H9 (cell line): Measurements from ENCODE around the gene DNAJB6. TPM values are rescaled to one million over a fixed set of nuclear protein-coding genes. Genes with fewer than 3 reads are reported as not detected.

Experiments
- DNase-seq: peaks from one replicate; pipeline ENCODE4 v3.0.0-alpha.2; 2017
- H2AFZ ChIP-seq: one replicate; pipeline ENCODE4 v1.6.1; 2013; ENCODE audit warnings: mild to moderate bottlenecking, low read length, control low read depth, moderate library complexity
- H2AK5ac ChIP-seq: 2 replicates; pipeline ENCODE4 v1.6.1; 2013; ENCODE audit warnings: low read length, control low read depth, mixed read lengths; ENCODE audit not compliant: insufficient read length
- H2BK120ac ChIP-seq: one replicate; pipeline ENCODE4 v1.6.1; 2013; ENCODE audit warnings: low read depth, mild to moderate bottlenecking, low read length, control low read depth, inconsistent platforms; ENCODE audit not compliant: poor library complexity, severe bottlenecking
- H2BK12ac ChIP-seq: 2 replicates; pipeline ENCODE4 v1.6.1; 2013; ENCODE audit warnings: low read length, control low read depth, mixed read lengths, low read depth; ENCODE audit not compliant: insufficient read length
- H2BK15ac ChIP-seq: 2 replicates; pipeline ENCODE4 v1.6.1; 2013; ENCODE audit warnings: low read depth, low read length, control low read depth
- H2BK20ac ChIP-seq: one replicate; pipeline ENCODE4 v1.6.1; 2013; ENCODE audit warnings: low read depth, mild to moderate bottlenecking, low read length, control low read depth, inconsistent platforms; ENCODE audit not compliant: poor library complexity, severe bottlenecking
- H2BK5ac ChIP-seq: 2 replicates; pipeline ENCODE4 v1.6.1; 2013; ENCODE audit warnings: low read length, control low read depth, mixed read lengths; ENCODE audit not compliant: insufficient read length
- H3K14ac ChIP-seq: 2 replicates; pipeline ENCODE4 v1.6.1; 2013; ENCODE audit warnings: low read length, control low read depth; ENCODE audit not compliant: insufficient read depth
- H3K18ac ChIP-seq: 2 replicates; pipeline ENCODE4 v1.6.1; 2013; ENCODE audit warnings: low read depth, mild to moderate bottlenecking, mixed read lengths, low read length, control low read depth; ENCODE audit not compliant: insufficient read length
- H3K23ac ChIP-seq: 2 replicates; pipeline ENCODE4 v1.6.1; 2013; ENCODE audit warnings: low read length, control low read depth, mixed read lengths, low read depth; ENCODE audit not compliant: insufficient read length
- H3K23me2 ChIP-seq: 2 replicates; pipeline ENCODE4 v1.6.1; 2013; ENCODE audit warnings: low read depth, mild to moderate bottlenecking, mixed read lengths, low read length, control low read depth; ENCODE audit not compliant: insufficient read length, poor library complexity, severe bottlenecking
- H3K27ac ChIP-seq: 2 replicates; pipeline ENCODE4 v1.5.1; 2013; ENCODE audit warnings: low read length, control low read depth, mixed read lengths, low read depth; ENCODE audit not compliant: insufficient read length
- H3K27me3 ChIP-seq: 2 replicates; pipeline ENCODE4 v1.6.1; 2013; ENCODE audit warnings: low read length, control low read depth, inconsistent platforms; ENCODE audit not compliant: insufficient read depth
- H3K4ac ChIP-seq: 2 replicates; pipeline ENCODE4 v1.6.1; 2013; ENCODE audit warnings: low read depth, mild to moderate bottlenecking, control low read depth, inconsistent platforms, low read length, moderate library complexity
- H3K4me1 ChIP-seq: 2 replicates; pipeline ENCODE4 v1.6.1; 2013; ENCODE audit warnings: low read length, control low read depth, inconsistent platforms; ENCODE audit not compliant: insufficient read depth
- H3K4me2 ChIP-seq: 2 replicates; pipeline ENCODE4 v1.6.1; 2013; ENCODE audit warnings: low read length, control low read depth, mixed read lengths; ENCODE audit not compliant: insufficient read length, insufficient read depth
- H3K56ac ChIP-seq: 2 replicates; pipeline ENCODE4 v1.6.1; 2013; ENCODE audit warnings: low read depth, mild to moderate bottlenecking, mixed read lengths, low read length, control low read depth; ENCODE audit not compliant: insufficient read length
- H3K79me1 ChIP-seq: 2 replicates; pipeline ENCODE4 v1.6.1; 2013; ENCODE audit warnings: low read depth, mild to moderate bottlenecking, moderate library complexity, low read length, control low read depth, inconsistent platforms; ENCODE audit not compliant: insufficient read depth, poor library complexity, severe bottlenecking
- H3K79me2 ChIP-seq: 2 replicates; pipeline ENCODE4 v1.6.1; 2013; ENCODE audit warnings: low read length, control low read depth, inconsistent platforms; ENCODE audit not compliant: insufficient read depth
- H3K9ac ChIP-seq: 2 replicates; pipeline ENCODE4 v1.6.1; 2013; ENCODE audit warnings: low read length, control low read depth, mixed read lengths; ENCODE audit not compliant: insufficient read length; ENCODE audit errors: extremely low read depth
- H3K9me3 ChIP-seq: one replicate; pipeline ENCODE4 v1.6.1; 2013; ENCODE audit warnings: low read depth, low read length, inconsistent platforms; ENCODE audit not compliant: control insufficient read depth
- H3T11ph ChIP-seq: one replicate; pipeline ENCODE4 v1.6.1; 2013; ENCODE audit warnings: mild to moderate bottlenecking, low read length, control low read depth, inconsistent platforms
- H4K20me1 ChIP-seq: one replicate; pipeline ENCODE4 v1.6.1; 2013; ENCODE audit not compliant: control insufficient read depth, insufficient read length, insufficient read depth
- H4K5ac ChIP-seq: 2 replicates; pipeline ENCODE4 v1.6.1; 2013; ENCODE audit warnings: low read depth, mild to moderate bottlenecking, mixed read lengths, low read length, control low read depth; ENCODE audit not compliant: insufficient read length
- H4K8ac ChIP-seq: replicated peaks from 2 replicates; pipeline ENCODE4 v1.6.1; 2013; ENCODE audit warnings: low read length, control low read depth, mixed read lengths, low read depth; ENCODE audit not compliant: insufficient read length
- H4K91ac ChIP-seq: 2 replicates; pipeline ENCODE4 v1.6.1; 2013; ENCODE audit warnings: low read depth, mild to moderate bottlenecking, moderate library complexity, mixed read lengths, low read length, control low read depth; ENCODE audit not compliant: insufficient read length
- H3K27ac Mint-ChIP-seq, 3 experiments: 2 replicates in 2 of 3; 3 replicates in 1 of 3; pipeline ENCODE4 v1.8.0; 2020 to 2021; ENCODE audit warnings: mixed read lengths in 3 of 3, mild to moderate bottlenecking in 1 of 3, moderate library complexity in 1 of 3
- H3K27me3 Mint-ChIP-seq: 2 replicates; pipeline ENCODE4 v1.8.0; 2021; ENCODE audit warnings: low read depth, mild to moderate bottlenecking, moderate library complexity, mixed read lengths
- H3K36me3 Mint-ChIP-seq, 3 experiments: 2 replicates in 2 of 3; 3 replicates in 1 of 3; pipeline ENCODE4 v1.8.0; 2020 to 2021; ENCODE audit warnings: low read depth in 3 of 3, mixed read lengths in 3 of 3; ENCODE audit not compliant: insufficient read depth in 1 of 3
- H3K4me1 Mint-ChIP-seq, 2 experiments: 2 replicates each; pipeline ENCODE4 v1.8.0; 2020; ENCODE audit warnings: mixed read lengths in 2 of 2
- H3K4me3 Mint-ChIP-seq, 2 experiments: 2 replicates in 1 of 2; 3 replicates in 1 of 2; pipeline ENCODE4 v1.8.0; 2020 to 2021; ENCODE audit warnings: mild to moderate bottlenecking in 2 of 2, mixed read lengths in 2 of 2, moderate library complexity in 1 of 2
- H3K9me3 Mint-ChIP-seq, 2 experiments: 2 replicates in 1 of 2; 3 replicates in 1 of 2; pipeline ENCODE4 v1.8.0; 2020; ENCODE audit warnings: mild to moderate bottlenecking in 2 of 2, mixed read lengths in 2 of 2, moderate library complexity in 1 of 2
- WGBS: extraction: QIAGEN DNeasy Blood & Tissue Kit; methylation state at CpG from one replicate; pipeline ENCODE4 v1.1.7; 2013; ENCODE audit warnings: missing lambda C conversion rate, low lambda C conversion rate, mixed read lengths; ENCODE audit not compliant: insufficient read length; ENCODE audit errors: extremely low coverage; 5-methylcytosine and 5-hydroxymethylcytosine counted together
- total RNA-seq: library from RNA; stranded (reverse); gene quantifications from 2 replicates; pipeline ENCODE4 v1.2.1, GENCODE V29; 2021
- TF ChIP-seq, protein P1 (sequence below): fragments of 200-600 bp; sonication (generic); conservative IDR thresholded peaks from 3 replicates; pipeline ENCODE4 v1.8.0; 2021; ENCODE audit warnings: antibody characterized with exemption, mild to moderate bottlenecking

Gene DNAJB6
- total RNA-seq, 1 experiment from 2014 or later: 215 TPM

DNA sequence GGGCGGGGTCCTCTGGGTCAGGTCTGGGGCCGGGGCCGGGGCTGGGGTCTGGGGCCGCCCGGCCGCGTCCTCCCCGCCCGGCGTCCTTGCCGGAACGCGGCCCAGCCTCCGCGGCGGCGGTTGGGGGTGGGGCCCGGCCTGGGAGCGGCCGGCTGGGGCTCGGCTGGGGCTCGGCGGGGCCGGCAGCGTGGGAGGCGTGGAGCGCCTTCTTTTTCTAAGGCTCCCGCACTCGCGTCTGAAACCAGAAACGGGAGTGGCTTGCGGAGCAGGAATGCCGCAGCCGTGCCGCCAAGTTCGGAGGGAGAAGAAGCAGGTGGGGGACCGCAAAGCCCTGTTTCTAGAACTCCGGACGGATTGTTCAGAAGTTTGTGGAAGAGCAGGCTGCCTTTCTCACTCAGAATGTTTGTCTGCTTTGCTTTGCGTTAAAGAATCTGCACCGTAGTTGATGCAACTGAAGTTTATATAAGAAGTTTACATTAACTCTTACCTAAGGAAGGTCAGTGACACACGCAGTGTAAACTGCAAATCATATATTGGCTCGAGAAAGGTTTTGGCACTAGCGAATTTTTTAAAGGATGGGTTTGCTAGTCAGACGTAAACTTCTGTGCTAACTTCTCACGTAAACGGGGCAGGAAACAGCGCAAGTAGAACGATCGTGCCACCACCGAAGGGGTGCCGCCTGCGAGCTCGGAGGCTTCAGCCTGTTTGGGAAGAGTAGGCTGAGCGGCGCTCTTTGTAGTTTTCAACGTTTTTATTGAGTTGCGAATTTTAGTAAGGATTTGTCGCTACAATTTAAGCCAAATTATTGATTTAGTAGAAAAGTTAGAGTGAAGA is 729 bp downstream of the DNAJB6 start:
- no peak overlapping the region for H4K91ac ChIP-seq
- H3T11ph ChIP-seq: no peak overlapping the region
- no peak overlapping the region for H2AK5ac ChIP-seq
- no peak overlapping the region for H3K4ac ChIP-seq
- H3K4me3 Mint-ChIP-seq: peak overlapping the region; percentile 77 to 86
- H3K56ac ChIP-seq: no peak overlapping the region
- peaks cover 33 to 52% of the 10 kb centered on the region in 2 experiments for H3K4me1 Mint-ChIP-seq
- H3K14ac ChIP-seq: peak overlapping the region; percentile 41; the same call in 1 of the 2 replicates
- peaks cover 16 to 27% (median 17%) of the 10 kb centered on the region in 3 experiments for H3K36me3 Mint-ChIP-seq
- H3K27ac Mint-ChIP-seq: peak overlapping the region; percentile 57 to 92 (median 66)
- H4K20me1 ChIP-seq: no peaks in the 10 kb centered on the region
- no peak overlapping the region for H2BK12ac ChIP-seq
- no peaks in the 10 kb centered on the region for H3K79me1 ChIP-seq
- H3K4me1 ChIP-seq: no peaks in the 10 kb centered on the region; the same call in 1 of the 2 replicates
- peak overlapping the region; percentile 97 for H3K9ac ChIP-seq
- H3K23ac ChIP-seq: no peak overlapping the region
- H3K18ac ChIP-seq: peak overlapping the region; percentile 2
- H3K79me2 ChIP-seq: peaks cover 46% of the 10 kb centered on the region
- H4K5ac ChIP-seq: no peak overlapping the region
- peaks cover 11% of the 10 kb centered on the region for H3K23me2 ChIP-seq
- no peak overlapping the region for H2BK5ac ChIP-seq
- H3K4me2 ChIP-seq: peak overlapping the region; percentile 59
- H2BK120ac ChIP-seq: no peak overlapping the region
- no CpG with 5 or more reads among the region's 59 CpGs for WGBS
- no peak overlapping the region for H2AFZ ChIP-seq
- no peak overlapping the region for H3K27ac ChIP-seq
- no peaks in the 10 kb centered on the region for H3K9me3 Mint-ChIP-seq
- no peak overlapping the region for H4K8ac ChIP-seq
- H3K27me3 ChIP-seq: no peaks in the 10 kb centered on the region
- TF ChIP-seq, protein P1, sequence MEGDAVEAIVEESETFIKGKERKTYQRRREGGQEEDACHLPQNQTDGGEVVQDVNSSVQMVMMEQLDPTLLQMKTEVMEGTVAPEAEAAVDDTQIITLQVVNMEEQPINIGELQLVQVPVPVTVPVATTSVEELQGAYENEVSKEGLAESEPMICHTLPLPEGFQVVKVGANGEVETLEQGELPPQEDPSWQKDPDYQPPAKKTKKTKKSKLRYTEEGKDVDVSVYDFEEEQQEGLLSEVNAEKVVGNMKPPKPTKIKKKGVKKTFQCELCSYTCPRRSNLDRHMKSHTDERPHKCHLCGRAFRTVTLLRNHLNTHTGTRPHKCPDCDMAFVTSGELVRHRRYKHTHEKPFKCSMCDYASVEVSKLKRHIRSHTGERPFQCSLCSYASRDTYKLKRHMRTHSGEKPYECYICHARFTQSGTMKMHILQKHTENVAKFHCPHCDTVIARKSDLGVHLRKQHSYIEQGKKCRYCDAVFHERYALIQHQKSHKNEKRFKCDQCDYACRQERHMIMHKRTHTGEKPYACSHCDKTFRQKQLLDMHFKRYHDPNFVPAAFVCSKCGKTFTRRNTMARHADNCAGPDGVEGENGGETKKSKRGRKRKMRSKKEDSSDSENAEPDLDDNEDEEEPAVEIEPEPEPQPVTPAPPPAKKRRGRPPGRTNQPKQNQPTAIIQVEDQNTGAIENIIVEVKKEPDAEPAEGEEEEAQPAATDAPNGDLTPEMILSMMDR: no peak
- no peak overlapping the region for H2BK20ac ChIP-seq
- H3K9me3 ChIP-seq: no peaks in the 10 kb centered on the region
- no peak overlapping the region for H2BK15ac ChIP-seq
- H3K27me3 Mint-ChIP-seq: no peaks in the 10 kb centered on the region; the same call in none of the 2 replicates
- no peak for DNase-seq
